Measurements from ENCODE around the gene FMNL3.
"Not testable (repeated sequence)": the region's sequence is repeated elsewhere in the genome, so short reads cannot be mapped to it uniquely, and the experiment has no call there.

The FMNL3 gene

GRCh38 chr12:49609875-49610154, 97.4 kb downstream of the FMNL3 start:
- TF ChIP-seq CTCF (conservative IDR thresholded peaks at IDR 0.05; ENCODE audit: low read depth, low read length) = peak; percentile 13
- no peak for DNase-seq (ENCODE audit: low read depth)
- H3K4me3 ChIP-seq (ENCODE audit: low read length) = no peak overlapping the region

GRCh38 chr12:49609059-49609874, 97.9 kb downstream of the FMNL3 start:
- H3K4me3 ChIP-seq (ENCODE audit: low read length) = no peak overlapping the region
- no peak for TF ChIP-seq CTCF (conservative IDR thresholded peaks at IDR 0.05; ENCODE audit: low read depth, low read length)
- no peak for DNase-seq (ENCODE audit: low read depth)

GRCh38 chr12:49605539-49605938, 101.7 kb downstream of the FMNL3 start, which contains the start of gene FAM186B:
FAM186B (minus strand) TSS chr12:49605639; CDS start chr12:49605477, 162 bp downstream.
- not testable (repeated sequence) for DNase-seq (ENCODE audit: low read depth); H3K4me3 ChIP-seq (ENCODE audit: low read length)

GRCh38 chr12:49604856-49605255, 102.3 kb downstream of the FMNL3 start:
- no peak for DNase-seq (ENCODE audit: low read depth)
- no peak overlapping the region for H3K4me3 ChIP-seq (ENCODE audit: low read length)
- TF ChIP-seq CTCF (conservative IDR thresholded peaks at IDR 0.05; ENCODE audit: low read depth, low read length) = no peak

- TF ChIP-seq CTCF (conservative IDR thresholded peaks at IDR 0.05; ENCODE audit: low read depth, low read length) = no peak
- DNase-seq (ENCODE audit: low read depth) = no peak
- H3K4me3 ChIP-seq (ENCODE audit: low read length) = no peak overlapping the region
These were observed 103.5 kb downstream of the FMNL3 start for GRCh38 chr12:49603721-49604120.

GRCh38 chr12:49599961-49600360, 107.2 kb downstream of the FMNL3 start:
- no peak for DNase-seq (ENCODE audit: low read depth)
- no peak for TF ChIP-seq CTCF (conservative IDR thresholded peaks at IDR 0.05; ENCODE audit: low read depth, low read length)
- no peak overlapping the region for H3K4me3 ChIP-seq (ENCODE audit: low read length)

- no peak for TF ChIP-seq CTCF (conservative IDR thresholded peaks at IDR 0.05; ENCODE audit: low read depth, low read length)
- DNase-seq (ENCODE audit: low read depth) = no peak
- no peak overlapping the region for H3K4me3 ChIP-seq (ENCODE audit: low read length)
These were observed 108.7 kb downstream of the FMNL3 start for GRCh38 chr12:49598527-49598926.
